HG03097 (cell line): ENCODE measurements around the gene ZKSCAN3.
"Not testable (repeated sequence)": the region's sequence is repeated elsewhere in the genome, so short reads cannot be mapped to it uniquely, and the experiment has no call there.

Experiments
- ATAC-seq: cut with Tn5 transposase; IDR thresholded peaks from one replicate; pipeline ENCODE4 v1.9.1; 2021; ENCODE audit not compliant: unreplicated experiment, low FRiP score

ZKSCAN3 gene

GRCh38 chr6:28340310-28341095 is 9.2 kb upstream of the ZKSCAN3 start:
- ATAC-seq = no peak

- no peak for ATAC-seq
Observed at GRCh38 chr6:28343898-28344677, 5.7 kb upstream of the ZKSCAN3 start.

- no peak for ATAC-seq
Observed at GRCh38 chr6:28345201-28345600, 4.5 kb upstream of the ZKSCAN3 start.

- ATAC-seq = no peak
Observed at GRCh38 chr6:28347119-28347518, 2.6 kb upstream of the ZKSCAN3 start.

GRCh38 chr6:28349344-28349891 is 329 bp upstream of the ZKSCAN3 start:
- peak; percentile 15 for ATAC-seq

GRCh38 chr6:28351087-28351486 is 1.3 kb downstream of the ZKSCAN3 start:
- ATAC-seq = no peak

- no peak for ATAC-seq
Observed at GRCh38 chr6:28351493-28351925, 1.8 kb downstream of the ZKSCAN3 start.

GRCh38 chr6:28353356-28353755 is 3.6 kb downstream of the ZKSCAN3 start:
- ATAC-seq = no peak

GRCh38 chr6:28353981-28354676 is 4.4 kb downstream of the ZKSCAN3 start:
- ATAC-seq = no peak

- ATAC-seq = no peak
Observed at GRCh38 chr6:28354688-28355554, 5.2 kb downstream of the ZKSCAN3 start.

GRCh38 chr6:28355743-28356665 is 6.3 kb downstream of the ZKSCAN3 start:
- ATAC-seq = peak; percentile 69

- no peak for ATAC-seq
Observed at GRCh38 chr6:28356666-28357020, 6.9 kb downstream of the ZKSCAN3 start.

GRCh38 chr6:28357036-28357435 is 7.3 kb downstream of the ZKSCAN3 start:
- ATAC-seq = no peak

GRCh38 chr6:28359562-28359961 is 9.8 kb downstream of the ZKSCAN3 start:
- not testable (repeated sequence) for ATAC-seq

- ATAC-seq = no peak
Observed at GRCh38 chr6:28360961-28361360, 11.2 kb downstream of the ZKSCAN3 start.

- ATAC-seq = not testable (repeated sequence)
Observed at GRCh38 chr6:28365590-28365989, 15.8 kb downstream of the ZKSCAN3 start.

GRCh38 chr6:28368522-28368921 is 18.8 kb downstream of the ZKSCAN3 start:
- no peak for ATAC-seq

GRCh38 chr6:28369463-28369862 is 19.7 kb downstream of the ZKSCAN3 start:
- ATAC-seq = no peak

- no peak for ATAC-seq
Observed at GRCh38 chr6:28370440-28370839, 20.7 kb downstream of the ZKSCAN3 start.
